Measurements from ENCODE around the gene NAT14.

DNA sequence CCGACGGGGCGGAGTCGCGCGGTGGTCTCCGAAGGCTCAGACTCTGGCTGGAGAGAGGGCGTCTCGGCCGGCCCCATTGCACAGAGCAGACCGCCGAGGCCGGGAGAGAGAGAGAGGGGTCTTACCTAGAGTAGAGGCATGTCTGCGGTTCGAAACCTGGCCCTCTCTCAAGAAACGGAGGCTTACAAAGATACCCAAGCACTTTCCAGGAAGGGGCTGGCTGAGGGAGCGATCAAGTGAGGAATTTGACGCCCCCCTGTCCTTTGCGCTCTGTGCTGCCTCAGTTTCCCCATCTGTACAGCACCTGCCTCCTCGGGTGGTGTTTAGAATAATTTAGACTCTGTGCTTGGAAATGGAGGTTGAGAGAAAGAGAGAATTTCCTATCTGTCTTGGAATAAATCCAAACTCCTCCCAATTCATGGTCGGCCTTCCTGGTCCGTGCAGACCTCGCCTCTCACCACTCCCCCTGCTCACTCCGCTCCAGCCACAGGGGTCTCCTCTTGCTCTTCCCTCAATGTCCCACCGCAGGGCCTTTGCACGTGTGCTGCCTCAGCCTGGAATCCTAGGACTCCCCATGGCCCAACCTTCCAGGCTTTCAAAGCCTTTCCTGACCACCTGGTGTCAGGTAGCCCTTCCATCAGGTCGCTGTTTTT lies 22.9 kb upstream of the NAT14 start:
- TF ChIP-seq, protein P1, sequence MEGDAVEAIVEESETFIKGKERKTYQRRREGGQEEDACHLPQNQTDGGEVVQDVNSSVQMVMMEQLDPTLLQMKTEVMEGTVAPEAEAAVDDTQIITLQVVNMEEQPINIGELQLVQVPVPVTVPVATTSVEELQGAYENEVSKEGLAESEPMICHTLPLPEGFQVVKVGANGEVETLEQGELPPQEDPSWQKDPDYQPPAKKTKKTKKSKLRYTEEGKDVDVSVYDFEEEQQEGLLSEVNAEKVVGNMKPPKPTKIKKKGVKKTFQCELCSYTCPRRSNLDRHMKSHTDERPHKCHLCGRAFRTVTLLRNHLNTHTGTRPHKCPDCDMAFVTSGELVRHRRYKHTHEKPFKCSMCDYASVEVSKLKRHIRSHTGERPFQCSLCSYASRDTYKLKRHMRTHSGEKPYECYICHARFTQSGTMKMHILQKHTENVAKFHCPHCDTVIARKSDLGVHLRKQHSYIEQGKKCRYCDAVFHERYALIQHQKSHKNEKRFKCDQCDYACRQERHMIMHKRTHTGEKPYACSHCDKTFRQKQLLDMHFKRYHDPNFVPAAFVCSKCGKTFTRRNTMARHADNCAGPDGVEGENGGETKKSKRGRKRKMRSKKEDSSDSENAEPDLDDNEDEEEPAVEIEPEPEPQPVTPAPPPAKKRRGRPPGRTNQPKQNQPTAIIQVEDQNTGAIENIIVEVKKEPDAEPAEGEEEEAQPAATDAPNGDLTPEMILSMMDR (optimal IDR thresholded peaks at IDR 0.05 in 1 of 3, IDR thresholded peaks at IDR 0.05 in 1 of 3, conservative IDR thresholded peaks at IDR 0.05 in 1 of 3; ENCODE audit: extremely low read depth in 1 of 3, insufficient read depth in 2 of 3, low read length in 3 of 3) = no peak
- no peak for TF ChIP-seq EZH2 (IDR thresholded peaks at IDR 0.05; ENCODE audit: low read length)

Measured in keratinocyte (primary cell).